GM11168 (cell line): ENCODE results near the gene AMELY.
"Not testable (repeated sequence)": the region's sequence is repeated elsewhere in the genome, so short reads cannot be mapped to it uniquely, and the experiment has no call there.

Experiments used
- in situ Hi-C: fragments of 300-500 bp; cut with MboI; formaldehyde crosslinking; loops from one replicate; pipeline ENCODE4 v1.12.0; 2022; ENCODE audit warnings: low sequenced_read_pairs; ENCODE audit not compliant: unreplicated experiment

AMELY gene, protein sequence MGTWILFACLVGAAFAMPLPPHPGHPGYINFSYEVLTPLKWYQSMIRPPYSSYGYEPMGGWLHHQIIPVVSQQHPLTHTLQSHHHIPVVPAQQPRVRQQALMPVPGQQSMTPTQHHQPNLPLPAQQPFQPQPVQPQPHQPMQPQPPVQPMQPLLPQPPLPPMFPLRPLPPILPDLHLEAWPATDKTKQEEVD

DNA sequence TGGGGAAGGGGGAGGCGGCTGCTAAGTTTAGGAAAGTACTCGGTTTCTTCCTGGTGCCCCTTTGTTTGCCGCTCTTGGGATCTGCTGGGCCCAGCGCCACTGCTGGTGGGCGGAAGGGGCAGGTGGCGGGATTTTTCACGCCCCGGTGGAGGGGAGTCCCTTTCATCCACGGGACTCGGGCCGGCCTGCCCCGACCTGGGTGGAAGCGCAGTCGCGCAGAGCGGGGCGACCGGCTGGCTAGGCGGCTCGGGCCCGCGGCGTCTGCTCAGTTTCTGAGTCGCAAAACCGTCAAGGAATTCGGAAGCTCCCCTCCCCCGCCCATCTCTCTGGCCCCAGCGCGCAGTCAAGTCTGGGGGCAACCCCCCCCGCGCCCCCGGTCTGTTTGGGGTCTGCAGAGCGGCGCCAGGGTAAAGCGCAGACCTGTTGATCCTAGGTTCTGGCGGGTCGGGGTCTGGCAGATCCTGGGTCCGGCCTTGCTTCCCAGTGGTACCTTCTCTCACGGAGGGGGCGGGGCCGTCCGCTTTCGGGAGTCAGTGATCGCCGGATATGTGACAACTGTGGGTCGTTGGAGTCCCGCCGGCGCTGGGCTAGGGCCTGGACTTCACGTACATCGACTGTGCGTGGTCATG, at the start of gene AMELY:
AMELY (minus strand) TSS at position 500 of the 629 bp plus-strand sequence. CDS start 39,144 bp downstream, outside the sequence.
- in situ Hi-C loops: no loop called here

DNA sequence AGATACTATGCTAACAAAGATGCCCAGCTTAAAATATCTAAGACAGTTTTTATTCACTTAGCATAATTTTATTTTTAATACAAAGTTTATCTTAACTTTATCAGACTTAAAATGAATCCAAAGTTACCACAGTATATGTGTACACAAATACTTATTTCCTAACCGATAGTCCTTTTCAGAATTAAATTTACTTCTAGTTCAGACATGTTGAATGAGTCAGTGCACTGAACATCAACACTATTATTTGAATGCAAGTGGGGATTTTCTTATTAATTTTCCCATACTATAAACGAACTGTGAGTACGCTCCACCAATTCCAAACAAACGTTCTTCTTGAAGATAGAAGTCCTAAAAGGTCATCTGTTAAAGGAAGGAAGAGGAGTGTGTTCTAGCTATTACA, 38.4 kb upstream of the AMELY start:
- in situ Hi-C loops: no loop called here

DNA sequence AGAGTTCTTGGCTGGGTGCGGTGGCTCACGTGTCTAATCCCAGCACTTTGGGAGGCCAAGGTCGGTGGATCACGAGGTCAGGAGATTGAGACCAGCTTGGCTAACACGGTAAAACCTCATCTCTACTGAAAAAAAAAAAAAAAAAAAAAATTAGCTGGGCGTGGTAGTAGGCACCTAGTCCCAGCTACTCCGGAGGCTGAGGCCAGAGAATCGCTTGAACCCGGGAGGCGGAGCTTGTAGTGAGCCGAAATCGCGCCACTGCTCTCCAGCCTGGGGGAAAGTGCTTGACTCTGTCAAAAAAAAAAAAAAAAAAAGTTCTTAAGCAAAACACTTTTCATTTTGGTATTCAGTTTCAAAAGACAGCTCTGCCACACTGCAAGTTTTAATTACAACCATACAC, 36.8 kb upstream of the AMELY start:
- in situ Hi-C loops: no loop called here

DNA sequence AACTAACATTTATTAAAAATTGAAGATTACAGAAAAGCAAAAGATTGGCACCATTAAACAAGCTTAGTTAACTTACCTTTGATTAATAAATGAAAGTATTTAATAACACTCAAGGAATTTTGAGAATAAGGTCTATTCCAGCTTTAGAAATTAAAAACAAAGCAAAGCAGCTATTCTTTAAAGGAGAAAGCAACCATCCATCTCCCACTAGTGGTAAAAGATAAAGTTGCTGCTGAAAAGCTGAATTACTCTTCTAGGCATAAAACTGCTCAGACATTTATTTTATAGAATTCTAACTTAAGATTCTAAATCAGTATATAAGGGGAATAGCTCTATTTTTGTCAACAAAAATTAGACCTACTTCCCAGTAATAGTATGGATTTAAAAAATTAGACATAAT, 36.1 kb upstream of the AMELY start:
- in situ Hi-C loops: no loop called here

DNA sequence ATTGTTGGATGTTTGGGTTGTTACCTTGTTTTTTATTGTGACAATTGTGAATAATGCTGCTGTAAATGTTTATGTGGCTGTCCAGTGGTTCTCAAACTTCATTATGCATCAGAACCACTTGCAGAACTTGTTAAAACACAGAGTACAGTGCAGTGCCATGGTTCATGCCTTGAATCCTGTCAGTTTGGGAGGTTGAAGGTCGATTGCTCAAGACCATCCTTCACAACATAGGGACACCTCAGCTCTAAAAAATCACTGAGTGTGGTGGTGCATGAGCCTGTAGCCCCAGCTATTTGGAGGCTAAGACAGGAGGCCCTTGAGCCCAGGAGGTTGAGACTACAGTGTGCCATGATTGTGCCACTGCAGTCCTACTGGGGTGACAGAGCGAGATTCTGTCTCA, 23.9 kb upstream of the AMELY start:
- in situ Hi-C loops: no loop called here

DNA sequence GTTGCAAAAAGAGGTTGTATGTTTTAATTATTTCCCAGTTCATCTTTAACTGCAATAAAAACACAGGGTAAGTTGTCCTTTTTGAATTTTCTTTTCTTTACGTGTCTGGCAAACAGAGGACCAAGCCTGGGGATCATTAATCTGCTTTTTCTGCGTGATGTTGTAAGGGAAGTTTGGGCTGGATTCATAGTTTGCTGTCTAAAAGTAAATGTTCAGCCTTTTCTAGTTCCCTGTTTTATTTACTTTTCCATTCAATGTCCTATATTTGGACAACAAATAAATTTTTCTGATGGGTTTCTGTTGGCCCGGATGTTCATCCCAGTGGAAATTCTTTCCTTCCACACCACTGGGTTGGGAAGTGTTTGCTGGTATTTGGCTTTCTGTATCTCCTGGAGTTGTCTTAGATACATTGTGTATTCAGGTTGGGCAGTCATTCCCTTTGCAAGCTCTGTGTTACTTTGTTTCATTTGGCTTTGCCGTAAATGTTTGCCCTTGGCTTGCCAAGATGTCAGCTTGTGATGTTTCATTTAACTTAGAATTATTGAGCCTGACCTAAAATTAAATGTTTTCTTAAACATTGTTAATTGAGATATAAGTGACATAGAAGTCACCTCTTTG, 20.3 kb upstream of the AMELY start:
- in situ Hi-C loops: no loop called here

DNA sequence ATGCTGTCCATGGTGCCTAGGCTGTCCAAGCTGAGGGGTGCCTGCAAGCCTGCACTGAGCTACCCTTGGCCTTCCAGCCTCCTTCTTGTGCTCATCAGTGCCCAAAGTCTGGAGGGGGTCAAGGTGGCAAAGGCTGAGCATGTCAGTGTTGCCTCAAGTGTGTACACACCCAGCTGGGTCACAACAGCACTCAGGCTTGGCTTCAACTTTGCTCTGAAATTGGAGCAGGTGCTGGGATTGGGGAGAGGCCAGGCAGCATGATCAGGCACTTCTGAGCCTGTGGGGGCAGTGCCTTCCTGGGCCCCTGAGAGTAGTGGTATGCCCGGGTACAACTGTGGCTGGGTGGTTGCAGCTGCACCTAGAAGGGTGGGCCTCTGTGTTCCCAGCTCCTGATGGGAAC, 17.7 kb upstream of the AMELY start:
- in situ Hi-C loops: no loop called here

DNA sequence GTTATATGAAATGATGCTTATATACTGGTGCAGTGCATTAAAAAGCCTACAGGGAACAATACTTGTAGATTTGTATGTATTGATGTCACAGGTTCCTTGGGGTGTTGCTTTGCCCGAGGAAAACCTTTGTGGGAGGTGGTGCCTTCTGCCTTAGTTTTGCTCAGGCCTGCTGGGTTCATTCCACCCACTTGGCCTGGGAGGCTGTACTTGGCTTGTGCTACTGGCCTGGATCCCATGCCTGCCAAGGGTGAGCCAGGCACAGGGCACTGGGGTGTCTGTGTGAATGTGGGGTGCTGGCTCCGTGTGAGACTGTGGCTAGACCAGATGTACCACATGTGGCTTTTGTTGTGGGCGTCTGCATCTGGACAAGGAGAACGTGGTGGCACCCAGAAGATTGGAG, 16.7 kb upstream of the AMELY start:
- in situ Hi-C loops: no loop called here

DNA sequence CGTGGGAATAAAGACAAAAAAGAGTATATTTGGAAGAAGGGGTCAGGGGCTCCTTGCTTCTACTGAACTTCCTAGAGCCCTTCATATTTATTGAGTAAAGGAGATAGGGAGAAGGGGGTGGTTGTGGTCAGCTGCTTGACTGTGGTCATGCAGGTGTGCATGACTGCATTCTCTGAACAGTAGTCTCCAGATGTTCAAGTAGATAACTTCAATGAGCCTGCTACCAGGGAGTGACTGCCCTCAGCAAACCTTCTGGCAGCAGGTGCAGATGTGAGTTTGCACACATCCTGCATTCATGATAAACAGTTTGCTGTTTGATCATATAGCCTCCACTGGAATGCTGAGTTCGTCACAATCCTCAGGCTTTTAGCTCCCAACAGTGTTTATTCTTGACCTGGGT, 9.5 kb upstream of the AMELY start:
- in situ Hi-C loops: no loop called here

DNA sequence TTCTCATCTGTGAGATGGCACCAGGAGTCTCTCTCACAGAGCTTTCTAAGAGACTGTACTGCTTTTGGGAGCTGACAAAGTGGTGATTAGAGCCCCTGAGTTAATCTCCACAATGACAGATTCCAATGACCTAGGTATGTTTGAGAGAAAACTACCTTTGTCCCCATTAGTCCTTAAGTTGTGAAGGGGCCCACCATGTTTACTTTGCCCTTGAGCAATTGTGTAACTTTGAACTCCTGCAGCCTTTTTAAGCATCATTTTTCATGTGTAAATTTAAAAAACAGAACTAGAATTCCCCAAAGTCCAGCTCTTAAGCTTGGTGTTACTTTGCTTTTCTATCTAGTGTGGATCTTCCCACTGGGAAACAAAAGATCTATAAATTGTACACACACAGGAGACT, 1.8 kb upstream of the AMELY start:
- in situ Hi-C loops: no loop called here

DNA sequence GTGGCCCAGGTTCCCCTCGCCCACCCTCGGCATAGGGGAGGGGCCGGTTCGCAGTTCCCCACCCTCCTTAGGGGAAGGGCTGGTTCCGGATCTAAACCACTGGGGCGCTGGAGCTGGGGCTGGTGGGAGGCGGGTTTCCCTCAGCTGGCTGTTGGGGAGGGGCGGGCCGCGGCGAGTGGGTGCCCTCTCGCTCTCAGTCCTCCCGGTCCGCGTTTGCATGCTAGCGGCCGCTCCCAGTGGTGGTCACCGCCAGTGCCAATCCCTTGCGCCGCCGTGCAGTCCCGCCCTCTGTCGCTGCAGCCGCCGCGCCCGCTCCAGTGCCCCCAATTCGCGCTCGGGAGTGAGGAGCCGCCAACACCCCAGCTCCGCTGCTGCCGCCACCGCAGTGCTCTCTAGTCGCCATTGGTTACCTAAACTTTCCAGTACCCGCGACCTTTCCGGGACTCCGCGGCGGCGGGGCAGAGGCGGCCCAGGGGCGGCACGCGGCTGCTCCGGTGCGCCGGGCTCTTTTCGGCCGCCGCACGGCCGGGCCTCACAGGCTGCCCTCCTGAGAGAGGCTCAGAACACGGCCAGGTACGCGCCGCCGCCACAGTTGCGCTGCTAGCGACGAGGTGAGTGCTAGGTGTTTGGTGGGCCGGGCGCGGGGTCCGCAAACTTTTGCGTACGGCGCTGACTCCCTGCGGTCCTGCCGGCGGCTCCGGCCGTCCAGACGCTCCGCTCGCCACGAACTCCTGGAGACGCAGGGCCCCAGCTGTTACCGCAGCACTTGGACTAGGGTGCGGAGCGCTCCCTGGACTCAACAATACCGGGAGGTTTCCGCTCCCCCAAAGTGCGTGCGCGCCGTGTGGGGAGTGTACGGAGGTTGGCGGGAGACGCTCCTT, 940 bp downstream of the AMELY start, which contains the start of gene TBL1Y:
TBL1Y (plus strand) TSS at position 326 of the 881 bp plus-strand sequence. CDS start 114,388 bp downstream, outside the sequence.
- in situ Hi-C loops: no loop called here

DNA sequence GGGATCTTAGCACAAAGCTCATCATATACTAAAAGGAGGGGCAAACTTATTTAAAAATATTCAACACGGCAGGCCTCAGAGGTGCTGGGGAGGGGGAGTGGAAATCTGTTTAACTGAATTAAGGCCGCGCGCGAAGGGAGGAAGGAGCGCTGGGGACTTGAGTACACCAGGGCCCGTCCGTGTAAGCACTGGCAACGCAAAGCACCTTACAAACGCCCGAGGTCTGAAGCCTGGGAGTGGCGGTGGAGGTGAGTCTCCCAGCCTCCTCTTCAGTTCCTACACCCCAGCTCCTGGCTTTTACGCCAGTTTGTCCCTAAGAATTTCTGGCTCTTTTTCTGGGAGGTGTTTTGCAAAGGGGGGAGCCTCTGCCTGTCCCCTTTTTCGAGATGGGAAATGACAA, 1.7 kb downstream of the AMELY start:
- in situ Hi-C loops: no loop called here

DNA sequence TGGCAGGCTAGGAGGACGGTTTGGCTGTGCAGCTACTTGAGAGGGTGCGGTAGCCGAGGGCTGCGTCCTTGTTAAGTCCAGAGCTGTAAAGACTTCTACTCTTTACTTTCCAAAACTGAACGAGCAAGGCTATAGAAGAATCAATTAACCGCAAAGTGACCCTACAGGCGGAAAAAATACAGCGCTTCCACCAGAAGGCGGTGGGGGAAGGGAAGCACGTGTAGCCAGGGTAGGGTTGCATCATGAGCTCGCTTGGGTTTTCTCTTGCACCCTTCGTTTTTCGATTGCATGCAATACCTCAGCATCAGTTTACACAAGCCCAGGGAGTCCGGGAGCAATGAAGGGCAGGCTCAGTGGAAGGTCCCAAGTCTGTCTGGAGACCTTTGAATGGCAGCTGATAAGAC, 2.4 kb downstream of the AMELY start:
- in situ Hi-C loops: no loop called here

DNA sequence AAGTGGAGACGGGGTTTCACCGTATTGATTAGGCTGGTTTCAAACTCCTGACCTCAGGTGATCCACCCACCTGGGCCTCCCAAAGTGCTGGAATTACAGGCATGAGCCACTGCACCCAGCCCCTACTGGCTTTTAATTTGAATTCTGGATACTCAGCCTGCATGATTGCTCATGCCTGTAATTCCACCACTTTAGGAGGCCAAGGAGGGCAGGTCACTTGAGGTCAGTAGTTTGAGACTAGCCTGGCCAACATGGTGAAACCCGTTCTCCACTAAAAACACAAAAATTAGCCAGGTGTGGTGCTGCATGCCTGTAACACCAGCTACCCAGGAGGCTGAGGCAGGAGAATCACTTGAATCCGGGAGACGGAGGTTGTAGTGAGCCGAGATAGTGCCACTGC, 3.5 kb downstream of the AMELY start:
- in situ Hi-C loops: not testable (repeated sequence)

DNA sequence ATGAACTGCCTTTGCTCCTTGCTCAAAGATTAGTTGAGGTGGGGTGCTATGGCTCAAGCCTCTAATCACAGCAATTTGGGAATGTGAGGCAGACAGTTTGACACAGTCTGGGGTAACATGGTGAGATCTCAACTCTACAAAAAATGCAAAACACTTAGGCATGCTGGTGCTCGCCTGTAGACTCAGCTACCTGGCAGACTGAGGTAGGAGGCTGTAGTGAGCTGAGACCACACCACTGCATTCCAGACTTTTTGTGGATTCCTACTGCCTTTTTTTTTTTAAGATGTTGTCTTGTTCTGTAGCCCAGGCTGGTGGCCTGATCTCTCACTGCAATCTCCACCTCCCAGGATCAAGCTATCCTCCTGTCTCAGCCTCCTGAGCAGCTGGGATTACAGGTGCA, 4.0 kb downstream of the AMELY start:
- in situ Hi-C loops: no loop called here

DNA sequence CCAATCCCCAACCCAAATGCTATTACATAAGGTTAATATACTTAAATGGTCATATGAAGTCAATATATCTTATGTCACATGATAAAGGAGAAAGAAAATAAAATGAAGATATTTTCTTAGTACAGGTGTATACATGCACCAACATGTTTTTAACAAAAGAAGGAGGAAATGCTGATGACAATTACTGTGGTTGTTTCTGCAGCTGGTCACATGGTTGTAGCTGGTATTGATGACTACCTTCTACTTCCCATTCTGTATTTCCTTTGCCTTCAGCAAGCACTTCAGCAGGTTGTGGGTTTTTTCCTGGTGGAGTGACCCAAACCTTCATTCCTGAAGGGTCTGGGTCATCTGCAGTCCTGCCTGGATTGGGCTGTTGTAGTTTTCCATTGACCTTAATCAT, 9.4 kb downstream of the AMELY start:
- in situ Hi-C loops: not testable (repeated sequence)

DNA sequence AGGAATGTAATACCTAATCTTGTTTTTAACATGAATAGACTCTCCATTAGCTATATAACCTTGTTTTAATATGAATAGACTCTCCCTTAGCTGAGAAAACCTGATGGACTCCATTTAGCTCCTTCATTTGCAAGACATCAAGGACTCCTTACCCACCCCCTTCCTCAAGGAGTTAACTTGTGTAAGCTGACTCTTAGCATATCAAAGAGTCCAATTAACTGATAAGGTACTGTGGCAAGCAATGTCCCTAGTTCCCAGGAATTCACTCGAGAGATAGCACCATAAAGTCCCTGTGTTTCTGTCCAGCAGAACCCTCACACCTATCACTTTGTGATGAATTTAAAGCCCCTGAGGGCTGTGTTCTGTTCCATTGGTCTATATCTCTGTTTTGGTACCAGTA, 16.3 kb downstream of the AMELY start:
- in situ Hi-C loops: no loop called here

DNA sequence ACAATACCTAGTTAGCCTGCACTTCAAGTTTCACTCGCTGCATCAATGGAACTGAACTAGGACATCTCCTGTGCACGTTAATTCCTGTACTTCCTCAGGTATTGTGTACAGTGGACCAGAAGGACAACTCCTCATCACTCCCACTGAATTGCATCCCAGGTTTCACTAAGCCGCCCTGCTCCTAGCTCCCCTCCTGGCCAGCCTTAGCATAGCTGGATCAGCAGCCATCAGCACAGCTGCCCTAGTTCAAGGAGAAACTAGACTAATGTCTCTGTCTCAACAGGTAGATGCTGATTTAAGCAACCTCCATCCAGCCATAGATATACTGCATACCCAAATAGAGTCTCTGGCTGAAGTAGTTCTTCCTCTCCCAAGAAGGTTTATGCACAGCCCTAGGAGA, 17.1 kb downstream of the AMELY start:
- in situ Hi-C loops: no loop called here

DNA sequence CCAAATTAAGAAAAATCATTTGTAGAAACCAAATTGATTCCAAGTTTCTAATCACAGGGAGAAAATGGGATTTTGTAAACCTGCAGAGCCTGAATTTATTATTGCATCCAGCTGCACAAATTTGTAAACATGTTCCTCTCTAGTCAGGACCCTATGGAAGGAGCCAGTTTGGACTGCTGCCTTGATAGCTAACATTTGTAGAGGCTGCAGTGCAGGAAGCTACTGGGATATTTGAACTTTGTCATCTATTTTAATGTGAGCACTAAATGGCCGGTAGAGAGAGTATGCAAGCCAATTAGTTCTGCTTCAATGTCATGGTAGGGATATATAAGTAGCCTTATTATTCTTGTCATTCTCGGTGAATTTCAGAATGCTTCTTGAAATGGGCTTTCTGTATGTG, 62.2 kb downstream of the AMELY start:
- in situ Hi-C loops: no loop called here

DNA sequence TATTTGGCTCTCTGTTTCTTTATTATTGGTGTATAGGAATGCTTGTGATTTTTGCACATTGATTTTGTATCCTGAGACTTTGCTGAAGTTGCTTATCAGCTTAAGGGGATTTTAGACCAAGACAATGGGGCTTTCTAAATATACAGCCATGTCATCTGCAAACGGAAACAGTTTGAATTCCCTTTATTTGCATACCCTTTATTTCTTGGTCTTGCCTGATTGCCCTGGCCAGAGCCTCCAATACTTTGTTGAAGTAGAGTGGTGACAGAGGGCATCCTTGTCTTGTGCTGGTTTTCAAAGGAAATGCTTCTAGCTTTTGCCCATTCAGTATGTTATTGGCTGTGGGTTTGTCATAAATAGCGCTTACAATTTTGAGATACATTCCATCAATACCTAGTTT, 68.9 kb downstream of the AMELY start:
- in situ Hi-C loops: not testable (repeated sequence)
